Activated CD4-positive, CD25-positive, alpha-beta regulatory T cell (primary cell): Measurements from ENCODE around the gene SHISA5.
"Not testable (repeated sequence)": the region's sequence is repeated elsewhere in the genome, so short reads cannot be mapped to it uniquely, and the experiment has no call there.

ENCODE experiments used
- DNase-seq, 4 experiments: peaks; one replicate each; lab custom pipeline; 2025; lab: John Stamatoyannopoulos, UW

The SHISA5 gene

DNA sequence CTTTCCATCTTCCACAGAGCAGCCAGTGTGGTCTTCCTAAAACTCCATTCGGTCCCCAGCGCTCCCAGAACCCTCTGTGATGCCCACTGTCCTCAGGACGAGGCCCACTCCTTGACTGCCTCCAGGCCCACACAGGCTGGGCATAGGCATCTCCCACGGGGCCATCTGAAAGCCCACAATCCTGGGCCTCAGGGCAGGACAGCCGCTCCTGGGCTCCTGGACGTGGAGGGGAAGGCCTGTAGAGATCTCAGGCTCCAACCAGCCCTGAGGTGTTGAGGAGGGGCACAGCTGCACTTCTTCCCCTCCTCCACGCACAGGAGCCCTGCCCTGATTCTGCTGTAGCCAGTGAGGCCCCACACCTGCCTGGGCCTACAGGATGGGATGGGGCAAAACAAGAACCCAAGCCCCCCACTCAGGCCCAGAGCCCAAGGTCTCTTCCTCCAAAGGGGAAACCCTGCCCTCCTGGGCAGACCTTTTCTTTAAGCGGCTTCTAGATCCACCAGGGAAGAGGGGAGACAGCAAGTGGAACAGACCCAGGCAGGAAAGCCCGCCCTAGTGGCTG is 25.9 kb downstream of the SHISA5 start:
- DNase-seq, result no peak

DNA sequence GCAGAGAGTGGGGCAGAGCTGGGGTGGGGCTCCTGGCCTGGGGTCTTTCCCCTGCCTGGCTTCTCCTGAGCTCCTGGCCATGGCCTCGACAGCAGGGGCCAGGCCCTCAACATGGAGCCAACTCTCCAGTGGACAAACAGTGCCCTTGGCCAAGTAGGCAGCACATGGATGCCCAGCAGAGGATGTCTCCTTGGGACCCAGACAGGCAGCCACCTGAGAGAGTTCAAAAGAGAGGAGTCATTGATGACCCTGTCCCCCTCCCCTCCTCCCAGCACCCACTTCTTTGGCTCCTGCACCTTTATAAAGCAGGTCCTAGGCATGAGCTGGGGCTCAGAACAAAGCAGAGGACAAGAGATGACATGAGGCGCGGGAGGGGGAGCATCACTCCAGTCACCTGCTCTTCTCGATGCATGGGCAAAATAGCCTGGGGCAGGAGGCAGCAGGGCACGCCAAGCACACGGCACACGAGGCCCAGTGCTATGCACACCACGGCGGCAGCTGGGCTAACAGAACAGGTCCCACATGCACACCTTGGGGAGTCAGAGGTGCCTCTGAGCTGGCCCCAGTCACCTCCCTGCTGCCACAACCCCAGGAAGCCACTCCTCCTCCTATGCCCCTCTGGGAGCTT is 27.4 kb downstream of the SHISA5 start:
- no peak for DNase-seq

DNA sequence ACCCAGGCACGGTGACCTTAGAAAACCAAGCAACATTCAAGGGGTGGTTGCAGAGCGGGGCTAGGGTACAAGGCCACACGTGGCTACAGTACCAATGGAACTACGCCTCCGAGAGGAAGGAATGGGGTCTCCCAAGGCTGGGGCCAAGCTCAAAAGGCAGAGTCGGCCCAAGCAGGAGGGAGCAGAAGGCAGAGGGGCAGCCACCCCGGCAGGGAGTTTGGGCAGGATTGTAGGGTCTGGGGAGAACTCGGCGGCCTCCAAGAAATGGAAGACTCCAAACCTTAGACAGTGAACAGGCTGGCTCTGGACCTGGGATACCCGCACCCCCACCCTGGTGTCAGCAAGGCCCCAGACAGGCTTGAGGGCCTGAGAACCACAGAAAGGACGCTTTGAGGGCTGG is 28.8 kb downstream of the SHISA5 start:
- no peak for DNase-seq

DNA sequence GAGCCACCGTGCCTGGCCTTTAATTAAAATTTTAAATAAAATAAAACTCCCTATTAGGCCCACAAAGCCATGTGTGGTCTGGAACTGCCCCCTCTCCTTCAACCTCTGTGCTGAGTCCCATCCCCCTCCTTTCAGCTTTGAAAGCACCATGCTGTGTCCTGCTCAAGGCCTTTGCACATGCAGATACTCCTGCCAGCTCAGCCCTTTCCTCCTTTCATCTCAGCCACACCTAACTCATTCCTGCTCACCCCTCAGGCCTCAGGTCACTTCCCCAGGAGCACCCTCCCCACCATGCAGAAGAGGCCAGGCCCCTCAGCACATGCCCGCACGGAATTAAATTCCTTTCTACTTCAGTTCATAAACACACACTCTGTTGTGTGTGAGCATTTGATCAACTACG is 29.4 kb downstream of the SHISA5 start:
- no peak for DNase-seq

DNA sequence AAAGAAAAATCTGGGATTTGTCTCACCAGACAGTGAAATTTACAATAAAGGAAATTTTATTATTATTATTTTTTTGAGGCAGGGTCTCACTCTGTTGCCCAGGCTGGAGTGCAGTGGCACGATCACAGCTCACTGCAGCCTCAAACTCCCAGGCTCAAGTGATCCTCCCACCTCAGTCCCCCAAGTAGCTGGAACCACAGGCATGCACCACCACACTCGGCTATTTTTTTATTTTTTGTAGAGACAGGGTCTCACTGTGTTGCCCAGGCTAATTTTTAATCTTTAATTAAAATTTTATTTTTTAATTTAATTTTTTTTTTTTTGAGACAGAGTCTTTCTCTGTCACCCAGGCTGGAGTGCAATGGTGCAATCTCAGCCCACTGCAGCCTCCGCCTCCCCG is 29.9 kb downstream of the SHISA5 start:
- not testable (repeated sequence) for DNase-seq

DNA sequence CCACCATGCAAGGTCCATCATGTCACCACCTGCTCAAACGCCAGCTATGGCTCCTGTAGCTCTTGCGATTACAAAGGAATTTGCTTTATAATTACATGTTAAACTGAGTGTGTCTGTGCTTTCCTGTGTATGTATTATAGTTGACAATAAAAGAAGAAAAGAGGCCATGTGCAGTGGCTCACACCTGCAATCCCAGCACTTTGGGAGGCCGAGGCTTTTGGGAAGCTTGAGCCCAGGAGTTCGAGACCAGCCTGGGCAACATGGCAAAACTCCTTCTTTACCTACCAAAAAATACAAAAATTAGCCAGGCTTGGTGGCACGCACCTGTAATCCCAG is 30.4 kb downstream of the SHISA5 start:
- no peak for DNase-seq

DNA sequence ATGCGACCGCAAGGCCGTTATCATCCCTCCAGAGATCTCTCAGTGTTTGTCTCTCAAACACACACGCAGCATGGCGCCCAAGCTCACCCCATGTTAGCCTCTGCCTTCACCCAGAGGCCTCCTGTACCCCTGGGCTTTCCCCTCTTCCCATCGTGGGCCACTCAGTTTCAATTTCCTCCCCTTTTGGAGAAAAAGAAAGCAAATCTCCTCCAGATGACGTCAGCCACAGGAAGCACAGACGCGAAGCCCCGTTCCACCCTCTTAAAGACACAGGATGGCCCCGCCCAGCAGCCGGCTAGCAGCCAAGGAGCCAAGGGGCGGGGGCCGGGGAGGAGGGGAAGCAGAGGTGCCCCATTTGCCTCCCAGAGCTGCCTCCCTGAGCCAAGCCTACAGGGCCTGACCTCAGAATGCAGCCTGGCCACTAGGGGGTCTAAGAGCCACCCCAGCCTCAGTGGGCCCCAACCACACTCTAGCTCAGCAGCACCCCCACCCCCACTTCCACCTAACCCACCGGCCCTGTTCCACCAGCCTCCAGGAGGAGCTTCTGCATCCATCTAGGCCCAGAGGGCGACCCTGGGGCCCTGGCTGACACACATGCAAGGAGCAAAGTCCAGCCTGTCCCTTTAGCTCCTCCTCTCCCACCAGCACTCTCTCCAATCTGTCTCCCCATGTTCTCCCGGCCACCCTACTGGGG is 30.9 kb downstream of the SHISA5 start:
- peak; percentile 78 to 91 (median 87) for DNase-seq

DNA sequence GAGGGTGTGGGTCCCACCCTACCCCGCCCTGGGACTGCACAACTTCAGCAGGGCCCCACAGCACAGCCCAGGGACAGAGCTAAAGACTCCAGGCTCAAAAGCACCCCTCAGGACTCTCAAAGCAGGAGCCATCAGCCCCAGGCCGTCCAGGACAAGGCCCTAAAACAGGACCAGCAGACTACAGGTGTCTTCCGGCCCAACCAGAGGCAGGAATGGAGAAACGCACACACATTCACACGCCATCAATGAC is 31.4 kb downstream of the SHISA5 start:
- no peak for DNase-seq

DNA sequence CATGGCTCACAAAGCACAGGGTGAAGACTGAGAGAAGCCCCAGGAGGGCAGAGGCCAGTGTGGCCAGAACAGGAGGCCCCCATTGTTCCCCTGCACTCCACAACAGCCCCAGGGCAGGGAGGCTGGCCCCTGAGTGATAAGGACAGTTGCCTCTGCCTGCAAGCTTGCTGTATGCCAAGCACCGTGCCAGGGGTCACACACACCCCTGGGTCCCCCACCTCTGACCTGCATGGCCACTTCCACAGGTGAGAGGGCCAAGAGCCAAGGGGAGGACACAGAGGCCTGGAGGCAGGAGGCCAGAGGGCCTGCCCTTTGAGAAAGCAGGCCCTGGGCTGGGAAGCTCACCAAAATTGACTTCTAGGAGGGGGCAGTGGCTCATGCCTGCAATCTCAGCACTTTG is 33.7 kb downstream of the SHISA5 start:
- DNase-seq, result no peak

DNA sequence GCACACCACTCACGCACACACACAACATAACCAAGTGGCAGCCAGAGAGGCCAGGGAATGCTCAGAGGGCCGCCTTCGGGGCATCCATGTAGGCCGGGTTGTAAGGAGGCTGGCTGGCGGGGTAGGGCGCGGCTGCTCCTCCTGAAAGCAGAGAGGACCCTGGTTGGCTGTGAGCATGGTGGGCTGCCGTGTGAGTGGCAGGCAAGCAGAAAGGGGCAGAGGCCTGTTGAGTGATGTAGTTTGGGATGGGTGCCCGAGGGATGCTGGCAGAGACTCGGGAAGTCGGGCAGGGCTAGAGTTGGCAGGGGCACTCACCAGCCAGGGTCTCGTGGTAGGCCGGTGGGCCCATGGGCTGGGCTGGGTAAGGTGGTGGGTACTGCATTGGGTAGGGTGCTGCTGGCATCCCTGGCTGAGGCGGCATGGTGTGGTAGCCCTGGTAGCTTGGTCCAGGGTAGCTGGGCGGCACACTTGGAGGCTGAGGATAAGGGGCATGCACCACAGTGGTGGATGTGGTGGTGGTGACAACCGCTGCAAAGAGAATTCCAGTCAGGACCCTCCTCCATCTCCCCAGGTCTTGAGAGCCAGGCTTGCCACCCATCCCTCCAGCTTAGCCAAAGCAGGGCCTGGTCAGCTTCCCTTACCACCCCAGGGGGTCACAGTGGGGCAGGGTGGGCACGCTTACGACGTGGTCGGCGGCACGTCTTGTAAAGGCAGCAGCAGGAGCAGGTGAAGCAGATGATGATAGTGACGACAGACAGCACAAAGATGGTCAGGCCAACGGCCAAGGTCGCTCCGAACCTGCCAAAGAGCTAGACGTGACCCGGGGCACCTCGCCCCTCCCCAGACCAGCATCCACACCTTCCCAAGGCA is 34.7 kb downstream of the SHISA5 start:
- DNase-seq, result no peak

DNA sequence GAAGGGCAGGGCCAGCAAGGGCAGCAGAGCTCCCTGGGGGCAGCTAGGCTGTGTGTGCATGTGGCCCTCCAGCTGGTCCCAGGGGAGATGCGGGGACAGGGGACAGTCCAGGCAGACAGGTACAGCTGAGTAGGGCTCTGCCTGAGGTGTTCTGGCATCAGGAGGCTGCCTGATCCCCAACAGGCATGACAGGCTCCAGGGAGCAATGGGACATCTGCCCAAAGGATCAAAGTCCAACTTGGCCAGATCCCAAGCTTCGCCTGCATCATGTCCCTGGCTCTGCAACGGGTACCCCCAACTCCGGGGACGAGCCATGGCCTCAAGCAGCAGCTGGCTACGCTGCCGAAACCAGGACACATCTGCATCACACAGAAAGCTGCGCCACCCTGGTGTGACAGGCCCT is 35.6 kb downstream of the SHISA5 start:
- no peak for DNase-seq

DNA sequence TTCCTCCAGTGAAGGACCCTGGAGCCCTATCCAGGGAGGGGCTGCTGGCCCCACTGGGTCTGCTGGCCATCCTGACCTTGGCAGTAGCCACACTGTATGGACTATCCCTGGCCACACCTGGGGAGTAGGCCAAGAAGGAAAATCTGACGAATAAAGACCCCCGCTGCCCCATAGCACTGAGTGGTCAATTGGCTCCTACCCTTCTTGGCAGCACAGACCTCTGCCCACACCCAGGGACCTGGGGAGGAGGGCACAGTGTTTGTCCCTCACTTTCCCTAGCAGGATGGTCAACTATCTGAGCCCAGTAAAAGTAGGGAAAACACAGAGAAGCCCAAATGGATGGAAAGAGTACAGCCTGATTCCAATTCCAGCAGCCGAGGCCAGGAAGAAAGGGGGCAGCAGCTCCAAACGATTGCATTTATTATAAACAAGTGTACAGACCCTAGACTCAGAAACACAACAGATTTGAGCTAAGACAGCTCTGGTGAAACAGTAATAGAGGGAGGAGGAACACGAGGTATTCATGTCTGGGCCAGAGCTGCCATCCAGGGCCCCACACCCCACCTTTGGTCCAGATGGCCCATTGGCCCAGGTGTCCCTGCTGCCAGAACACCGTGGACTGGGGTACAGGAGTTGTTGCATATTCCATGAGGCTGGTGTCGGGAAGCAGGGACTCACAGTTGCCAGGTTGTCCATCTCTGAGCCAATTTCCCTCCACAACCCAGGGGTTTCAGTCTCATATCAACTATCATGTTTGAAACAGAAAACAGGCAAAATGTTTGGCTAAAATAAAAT is 36.3 kb downstream of the SHISA5 start:
- DNase-seq, result no peak

DNA sequence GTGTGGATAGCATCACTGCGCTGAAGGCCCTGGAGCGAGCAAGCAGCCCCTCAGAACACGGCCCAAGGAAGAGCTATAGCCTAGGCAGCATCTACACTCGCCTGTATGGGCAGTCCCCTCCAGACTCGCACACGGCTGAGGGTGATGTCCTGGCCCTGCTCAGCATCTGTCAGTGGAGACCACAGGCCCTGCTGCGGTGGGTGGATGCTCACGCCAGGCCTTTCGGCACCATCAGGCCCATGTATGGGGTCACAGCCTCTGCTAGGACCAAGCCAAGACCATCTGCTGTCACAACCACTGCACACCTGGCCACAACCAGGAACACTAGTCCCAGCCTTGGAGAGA is 36.9 kb downstream of the SHISA5 start:
- no peak for DNase-seq

DNA sequence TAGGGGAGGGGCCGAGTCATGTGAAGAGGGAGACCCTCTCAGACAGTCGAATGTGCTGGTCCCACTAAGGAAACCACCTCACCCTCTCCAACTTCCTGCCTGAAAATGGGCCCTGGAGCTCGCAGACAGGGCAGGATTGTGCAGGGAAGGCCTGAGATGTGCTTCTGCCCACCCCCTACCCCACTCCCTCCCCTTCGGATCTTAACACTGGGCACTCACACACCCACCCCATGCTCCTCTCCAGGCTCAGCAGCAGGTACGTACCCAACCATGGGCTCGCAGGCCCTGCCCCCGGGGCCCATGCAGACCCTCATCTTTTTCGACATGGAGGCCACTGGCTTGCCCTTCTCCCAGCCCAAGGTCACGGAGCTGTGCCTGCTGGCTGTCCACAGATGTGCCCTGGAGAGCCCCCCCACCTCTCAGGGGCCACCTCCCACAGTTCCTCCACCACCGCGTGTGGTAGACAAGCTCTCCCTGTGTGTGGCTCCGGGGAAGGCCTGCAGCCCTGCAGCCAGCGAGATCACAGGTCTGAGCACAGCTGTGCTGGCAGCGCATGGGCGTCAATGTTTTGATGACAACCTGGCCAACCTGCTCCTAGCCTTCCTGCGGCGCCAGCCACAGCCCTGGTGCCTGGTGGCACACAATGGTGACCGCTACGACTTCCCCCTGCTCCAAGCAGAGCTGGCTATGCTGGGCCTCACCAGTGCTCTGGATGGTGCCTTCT is 37.4 kb downstream of the SHISA5 start:
- DNase-seq, result no peak

DNA sequence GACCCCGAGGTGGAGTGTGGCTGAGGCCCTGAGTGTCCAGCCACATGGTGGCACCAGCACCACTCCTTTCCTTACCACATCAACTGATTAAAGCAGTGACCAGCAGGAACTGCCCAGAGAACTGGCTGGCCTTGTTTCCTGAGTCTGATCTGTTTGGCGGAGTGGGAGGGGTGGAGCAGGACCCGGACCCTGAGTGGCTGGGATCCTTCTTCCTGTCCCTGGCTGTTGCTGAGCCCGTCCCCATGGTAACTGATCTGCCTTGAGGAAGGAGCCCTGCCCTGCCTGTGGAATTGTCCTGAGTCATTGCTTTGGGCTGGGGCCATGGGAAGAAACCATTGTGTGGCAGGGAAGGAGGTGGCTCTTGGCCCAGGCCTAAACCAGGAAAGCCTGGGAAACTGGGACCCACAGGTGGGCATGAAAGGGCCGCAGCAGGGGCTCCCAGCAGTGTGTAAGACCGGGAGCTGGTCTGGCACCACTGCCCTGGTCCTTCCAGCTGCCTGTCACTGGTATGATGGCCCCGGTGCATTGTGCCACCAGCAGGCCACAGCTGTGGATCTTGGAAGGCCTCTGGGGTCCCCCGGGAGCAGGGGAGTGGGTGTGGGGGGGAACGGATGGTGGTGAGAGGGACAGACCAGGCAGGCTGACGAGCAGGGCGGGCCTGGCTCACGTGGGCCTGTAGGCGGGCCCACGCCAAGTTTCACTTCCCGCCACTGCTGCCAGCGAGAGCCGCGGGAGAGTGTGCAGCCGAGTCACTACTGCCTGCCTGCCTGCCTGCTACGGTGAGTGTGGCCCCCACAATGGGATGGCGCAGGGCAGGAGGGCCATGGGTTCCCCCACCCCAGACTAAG is 38.2 kb downstream of the SHISA5 start:
- peak; percentile 52 to 77 (median 68) for DNase-seq

DNA sequence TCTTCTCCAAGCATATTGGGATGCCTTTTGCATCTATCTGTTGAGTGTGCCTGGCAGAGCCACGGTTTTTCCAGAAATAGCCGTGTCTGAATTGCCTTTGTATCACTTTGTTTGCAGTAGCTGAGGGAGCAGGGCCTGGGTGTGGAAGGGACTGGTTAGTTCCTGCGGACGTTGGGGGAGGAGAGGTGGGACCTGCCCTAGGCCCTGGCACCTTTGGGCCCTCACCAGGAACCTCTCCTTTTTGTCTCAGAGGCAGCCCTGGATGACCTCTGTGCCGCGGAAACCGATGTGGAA is 38.8 kb downstream of the SHISA5 start:
- DNase-seq, result no peak

DNA sequence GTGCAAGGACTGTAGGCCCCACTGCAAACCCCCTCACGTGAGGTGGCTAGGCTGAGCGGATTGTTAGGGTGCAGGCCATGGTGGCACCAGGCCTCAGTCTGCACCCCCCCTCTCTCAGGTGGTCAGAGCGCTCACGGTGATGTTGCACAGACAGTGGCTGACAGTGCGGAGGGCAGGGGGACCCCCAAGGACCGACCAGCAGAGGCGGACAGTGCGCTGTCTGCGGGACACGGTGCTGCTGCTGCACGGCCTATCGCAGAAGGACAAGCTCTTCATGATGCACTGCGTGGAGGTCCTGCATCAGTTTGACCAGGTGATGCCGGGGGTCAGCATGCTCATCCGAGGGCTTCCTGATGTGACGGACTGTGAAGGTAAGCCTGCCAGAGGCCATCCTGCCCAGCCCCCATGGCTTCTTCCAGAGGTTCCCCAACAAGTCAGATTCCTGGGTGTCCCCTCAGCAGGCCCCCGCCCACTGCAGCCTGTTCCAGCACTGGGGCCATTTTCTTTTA is 39.2 kb downstream of the SHISA5 start:
- no peak for DNase-seq

DNA sequence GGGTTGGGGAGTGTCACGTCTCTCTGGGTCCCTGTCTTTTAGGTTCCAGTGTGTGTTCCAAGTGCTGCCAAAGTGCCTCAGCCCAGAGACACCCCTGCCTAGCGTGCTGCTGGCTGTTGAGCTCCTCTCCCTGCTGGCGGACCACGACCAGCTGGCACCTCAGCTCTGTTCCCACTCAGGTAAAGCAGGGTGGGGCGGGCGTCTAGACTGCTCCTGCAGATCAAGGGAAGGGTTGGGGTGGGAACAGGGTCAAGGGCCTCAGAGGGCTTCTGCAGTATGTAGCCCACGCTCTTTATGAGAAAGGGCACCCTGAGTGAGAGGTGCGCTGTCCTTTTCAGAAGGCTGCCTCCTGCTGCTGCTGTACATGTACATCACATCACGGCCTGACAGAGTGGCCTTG is 40.3 kb downstream of the SHISA5 start:
- DNase-seq, result no peak

DNA sequence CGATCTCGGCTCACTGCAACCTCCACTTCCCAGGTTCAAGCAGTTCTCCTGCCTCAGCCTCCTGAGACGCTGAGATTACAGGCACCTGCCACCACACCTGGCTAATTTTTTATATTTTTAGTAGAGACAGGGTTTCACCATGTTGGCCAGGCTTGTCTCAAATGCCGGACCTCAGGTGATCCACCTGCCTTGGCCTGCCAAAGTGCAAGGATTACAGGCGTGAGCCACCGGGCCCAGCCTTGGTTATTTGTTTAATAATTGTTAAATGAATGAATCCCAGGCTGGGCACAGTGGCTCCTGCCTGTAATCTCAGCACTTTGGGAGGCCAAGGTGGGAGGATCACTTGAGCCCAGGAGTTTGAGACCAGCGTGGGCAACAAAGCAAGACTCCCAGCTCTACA is 42.2 kb downstream of the SHISA5 start:
- not testable (repeated sequence) for DNase-seq

DNA sequence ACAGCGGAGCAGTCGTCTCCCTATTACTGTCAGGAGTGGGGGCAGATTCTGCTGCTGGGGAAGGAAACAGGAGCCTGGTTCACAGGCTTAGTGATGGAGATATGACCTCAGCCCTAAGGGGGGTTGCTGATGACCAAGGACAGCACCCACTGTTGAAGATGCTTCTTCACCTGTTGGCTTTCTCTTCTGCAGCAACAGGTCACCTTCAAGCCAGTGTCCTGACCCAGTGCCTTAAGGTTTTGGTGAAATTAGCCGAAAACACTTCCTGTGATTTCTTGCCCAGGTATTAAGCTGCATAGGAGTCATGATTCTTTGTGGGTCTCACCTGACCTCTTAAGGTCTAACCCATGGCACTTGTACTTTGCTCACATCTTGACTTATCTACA is 43.5 kb downstream of the SHISA5 start:
- DNase-seq, result no peak
